Neural crest cell (in vitro differentiated cells): ENCODE results near the gene LSM5. TPM values are rescaled to one million over a fixed set of nuclear protein-coding genes. Genes with fewer than 3 reads are reported as not detected.
A peak's percentile ranks its signal among the peaks of the same experiment; 100 is the strongest.

Experiments used
- DNase-seq: peaks from one replicate; pipeline ENCODE4 v3.0.0; 2021; ENCODE audit warnings: low read depth, mixed read lengths, low spot score
- H3K27ac Mint-ChIP-seq: one replicate; pipeline ENCODE4 v1.8.0; 2021; ENCODE audit warnings: mild to moderate bottlenecking, mixed read lengths; ENCODE audit not compliant: unreplicated experiment
- H3K27me3 Mint-ChIP-seq: 2 replicates; pipeline ENCODE4 v1.8.0; 2021; ENCODE audit warnings: low read depth, mild to moderate bottlenecking, mixed read lengths
- H3K36me3 Mint-ChIP-seq: 2 replicates; pipeline ENCODE4 v1.8.0; 2021; ENCODE audit warnings: low read depth, mild to moderate bottlenecking, mixed read lengths
- H3K4me1 Mint-ChIP-seq: 2 replicates; pipeline ENCODE4 v1.8.0; 2021; ENCODE audit warnings: mixed read lengths
- H3K4me3 Mint-ChIP-seq: one replicate; pipeline ENCODE4 v1.8.0; 2021; ENCODE audit warnings: mild to moderate bottlenecking, mixed read lengths
- H3K9me3 Mint-ChIP-seq: 2 replicates; pipeline ENCODE4 v1.8.0; 2021; ENCODE audit warnings: mixed read lengths
- long read RNA-seq: library from polyadenylated mRNA; unstranded; transcript quantifications from one replicate; pipeline ENCODE4 v2.0.0, GENCODE V29; 2020
- total RNA-seq: library from RNA; stranded (reverse); gene quantifications from 2 replicates; pipeline ENCODE4 v1.2.1, GENCODE V29; 2021
- TF ChIP-seq, protein P1 (sequence below): fragments of 200-600 bp; sonication (generic); conservative IDR thresholded peaks from 2 replicates; pipeline ENCODE4 v1.5.0; 2021; ENCODE audit warnings: antibody characterized with exemption, mild to moderate bottlenecking

The LSM5 gene
- 89.0 and 101 TPM in 2 replicates for total RNA-seq
- long read RNA-seq, transcript LSM5-208 (5 exons, 2,258 nt), result major isoform, 75 of 104 reads
- long read RNA-seq, partial matches to known transcripts, result 3 of 104 reads
- long read RNA-seq, other reads (novel, unspliced or antisense), result 17 of 104 reads

DNA sequence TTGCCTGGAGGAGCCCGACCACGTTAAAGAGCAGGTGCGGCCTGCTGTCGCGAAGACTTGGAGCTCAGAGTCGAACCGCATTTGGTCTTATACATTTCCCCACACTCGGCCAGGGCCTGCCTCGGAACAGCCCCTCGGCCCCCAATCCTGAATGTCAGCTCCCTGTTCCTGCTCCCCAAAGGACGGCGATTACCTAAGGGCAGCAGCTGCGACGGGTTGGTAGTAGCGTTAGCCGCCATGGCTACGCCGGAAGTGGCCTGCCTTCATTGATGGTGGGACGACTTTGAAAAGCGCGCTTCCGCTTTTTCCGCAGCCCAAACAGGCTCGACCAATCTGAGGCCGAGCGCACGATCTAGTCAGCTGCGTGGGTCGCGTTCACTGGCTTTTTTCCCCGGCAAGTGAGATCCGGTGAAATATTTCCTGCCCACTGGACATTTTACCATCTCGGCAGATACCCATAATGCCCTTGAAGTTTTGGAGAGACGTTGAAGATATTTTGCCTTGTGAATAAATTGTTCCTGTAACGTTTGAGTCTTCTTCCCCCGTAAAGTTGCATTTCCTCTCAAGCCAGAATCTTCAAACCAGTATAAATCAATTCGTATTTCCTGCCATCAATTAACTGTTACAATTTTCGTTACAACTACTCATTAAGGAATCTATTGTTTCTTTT is at the start of gene LSM5:
LSM5 (minus strand) TSS at position 254 of the 670 bp plus-strand sequence; CDS start at position 239, 15 bp downstream.
- Mint-ChIP-seq H3K36me3 (peaks cover 8% of the 10 kb centered on the region), H3K27ac (peak within 1 kb of the TSS; percentile 96), H3K4me3 (peak within 1 kb of the TSS; percentile 92), H3K4me1 (peaks cover 21% of the 10 kb centered on the region), H3K9me3 (no peaks in the 10 kb centered on the region), H3K27me3 (no peaks in the 10 kb centered on the region)
- TF ChIP-seq, protein P1, sequence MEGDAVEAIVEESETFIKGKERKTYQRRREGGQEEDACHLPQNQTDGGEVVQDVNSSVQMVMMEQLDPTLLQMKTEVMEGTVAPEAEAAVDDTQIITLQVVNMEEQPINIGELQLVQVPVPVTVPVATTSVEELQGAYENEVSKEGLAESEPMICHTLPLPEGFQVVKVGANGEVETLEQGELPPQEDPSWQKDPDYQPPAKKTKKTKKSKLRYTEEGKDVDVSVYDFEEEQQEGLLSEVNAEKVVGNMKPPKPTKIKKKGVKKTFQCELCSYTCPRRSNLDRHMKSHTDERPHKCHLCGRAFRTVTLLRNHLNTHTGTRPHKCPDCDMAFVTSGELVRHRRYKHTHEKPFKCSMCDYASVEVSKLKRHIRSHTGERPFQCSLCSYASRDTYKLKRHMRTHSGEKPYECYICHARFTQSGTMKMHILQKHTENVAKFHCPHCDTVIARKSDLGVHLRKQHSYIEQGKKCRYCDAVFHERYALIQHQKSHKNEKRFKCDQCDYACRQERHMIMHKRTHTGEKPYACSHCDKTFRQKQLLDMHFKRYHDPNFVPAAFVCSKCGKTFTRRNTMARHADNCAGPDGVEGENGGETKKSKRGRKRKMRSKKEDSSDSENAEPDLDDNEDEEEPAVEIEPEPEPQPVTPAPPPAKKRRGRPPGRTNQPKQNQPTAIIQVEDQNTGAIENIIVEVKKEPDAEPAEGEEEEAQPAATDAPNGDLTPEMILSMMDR, result no peak
- DNase-seq, result peak; percentile 80

DNA sequence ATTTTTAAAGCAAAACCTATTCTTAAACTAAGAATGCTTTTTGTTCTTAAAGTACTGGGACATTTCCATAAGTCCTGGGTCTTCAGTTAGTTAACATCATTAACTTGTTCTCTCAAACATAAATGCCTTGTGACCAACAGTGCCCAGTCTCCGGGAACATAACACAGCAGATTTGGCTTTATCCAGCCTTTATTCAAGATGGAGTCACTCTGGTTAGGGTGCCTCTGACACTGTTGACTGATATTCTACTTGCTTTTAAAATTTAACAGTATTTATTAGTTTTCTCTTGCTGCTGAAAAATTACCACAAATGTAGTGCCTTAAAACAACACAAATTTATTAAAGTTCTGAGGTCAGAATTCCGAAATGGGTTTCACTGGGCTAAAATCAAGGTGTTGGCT is 49.2 kb upstream of the LSM5 start:
- DNase-seq, result no peak
- TF ChIP-seq, protein P1, result no peak
- Mint-ChIP-seq H3K4me3 (no peak overlapping the region), H3K27me3 (no peaks in the 10 kb centered on the region), H3K27ac (no peak overlapping the region), H3K4me1 (no peaks in the 10 kb centered on the region), H3K9me3 (no peaks in the 10 kb centered on the region), H3K36me3 (peaks cover 11% of the 10 kb centered on the region)

DNA sequence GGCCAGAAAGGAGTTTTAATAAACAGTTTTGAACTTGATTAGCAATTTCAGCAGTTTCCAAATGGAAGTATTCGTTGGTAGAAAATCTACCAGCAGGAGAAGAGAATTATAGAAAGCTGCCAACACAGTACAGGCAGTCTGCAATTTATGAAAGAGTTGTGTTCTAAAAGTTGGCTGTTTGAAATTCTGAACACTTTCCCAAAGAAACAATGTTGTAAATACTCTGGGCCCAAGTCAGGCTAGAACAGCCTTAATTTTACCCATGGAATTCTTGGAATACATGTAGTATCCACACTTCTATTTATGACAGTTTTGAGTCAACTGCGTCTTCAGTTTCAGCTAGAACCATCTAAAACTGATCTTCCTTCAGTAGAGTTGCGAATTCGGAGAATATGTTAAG is 47.6 kb upstream of the LSM5 start:
- TF ChIP-seq, protein P1, result no peak
- Mint-ChIP-seq H3K36me3 (peaks cover 3% of the 10 kb centered on the region), H3K4me1 (no peaks in the 10 kb centered on the region), H3K9me3 (no peaks in the 10 kb centered on the region), H3K27me3 (no peaks in the 10 kb centered on the region), H3K4me3 (no peak overlapping the region), H3K27ac (no peak overlapping the region)
- DNase-seq, result no peak

DNA sequence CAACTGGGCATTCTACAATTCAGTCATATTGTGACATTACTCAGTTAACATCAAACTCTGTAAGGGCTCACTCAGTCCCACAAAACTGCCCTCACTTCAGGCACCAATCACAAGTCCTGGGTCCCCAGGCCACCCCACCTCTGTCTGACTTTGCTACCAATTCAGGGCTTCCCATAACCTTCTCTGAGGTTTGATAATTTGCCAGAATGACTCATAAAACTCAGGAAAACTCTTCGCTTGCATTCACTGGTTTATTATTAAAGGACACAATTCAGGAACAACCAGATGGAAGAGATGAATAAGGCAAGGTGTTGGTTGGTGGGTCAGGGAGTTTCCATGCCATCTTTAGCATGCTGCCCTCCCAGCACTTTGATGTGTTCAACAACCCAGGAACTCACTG is 46.4 kb upstream of the LSM5 start:
- Mint-ChIP-seq H3K4me3 (no peak overlapping the region), H3K4me1 (no peaks in the 10 kb centered on the region), H3K9me3 (no peaks in the 10 kb centered on the region), H3K36me3 (peaks cover 3% of the 10 kb centered on the region), H3K27ac (no peak overlapping the region), H3K27me3 (no peaks in the 10 kb centered on the region)
- no peak for DNase-seq
- TF ChIP-seq, protein P1, result no peak

DNA sequence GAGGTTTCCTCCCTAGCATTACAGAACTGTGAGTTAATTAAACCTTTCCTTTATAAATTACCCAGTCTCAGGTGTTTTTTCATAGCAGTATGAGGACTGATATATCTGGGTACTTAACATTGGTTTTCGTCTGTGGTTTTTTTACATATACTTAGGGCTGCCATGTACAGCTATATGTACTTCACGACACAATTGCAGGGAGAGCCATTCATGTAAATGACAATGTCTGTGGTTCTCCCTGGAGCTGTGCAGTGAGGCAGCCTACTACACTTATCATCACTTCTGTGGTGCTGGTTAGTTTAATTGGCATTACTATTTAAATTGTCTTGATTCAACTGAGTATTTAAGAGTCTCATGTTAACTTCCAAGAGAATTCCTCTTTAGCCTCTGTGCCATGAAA is 45.8 kb upstream of the LSM5 start:
- peaks cover 3% of the 10 kb centered on the region for H3K36me3 Mint-ChIP-seq
- TF ChIP-seq, protein P1, result no peak
- no peak for DNase-seq
- H3K4me3 Mint-ChIP-seq, result no peak overlapping the region
- no peaks in the 10 kb centered on the region for H3K9me3 Mint-ChIP-seq
- no peaks in the 10 kb centered on the region for H3K4me1 Mint-ChIP-seq
- no peaks in the 10 kb centered on the region for H3K27me3 Mint-ChIP-seq
- H3K27ac Mint-ChIP-seq, result no peak overlapping the region
